ENCODE data around the gene SOCS3.

GRCh38 chr17:78368854-78369495 lies 9.1 kb upstream of the SOCS3 start:
- TF ChIP-seq JUND (IDR thresholded peaks at IDR 0.05; ENCODE audit: low read depth, low read length) (no peak), CBX3 (IDR thresholded peaks at IDR 0.05; ENCODE audit: borderline replicate concordance, low read depth) (no peak), CEBPB (IDR thresholded peaks at IDR 0.05; ENCODE audit: borderline replicate concordance in 1 of 2, low read depth in 2 of 2, low read length in 2 of 2) (no peak), HDAC2 (IDR thresholded peaks at IDR 0.05) (no peak), CTCF (IDR thresholded peaks at IDR 0.05 in 2 of 3, conservative IDR thresholded peaks at IDR 0.05 in 1 of 3; ENCODE audit: control insufficient read depth in 2 of 3, extremely low read depth in 1 of 3, insufficient read depth in 1 of 3, low read depth in 3 of 3, low read length in 3 of 3) (no peak)
